Stimulated activated CD4-positive, alpha-beta T cell treated with anti-CD3 and anti-CD28 coated beads, Interleukin-4, amount 100 ng/mL, for 4 hours (primary cell): Measurements from ENCODE around the gene KRTAP10-7.
"Not testable (repeated sequence)": the region's sequence is repeated elsewhere in the genome, so short reads cannot be mapped to it uniquely, and the experiment has no call there.

Experiments used
- DNase-seq, 2 experiments: peaks; one replicate each; pipeline ENCODE4 v3.0.0-alpha.2; 2020

Gene KRTAP10-7

DNA sequence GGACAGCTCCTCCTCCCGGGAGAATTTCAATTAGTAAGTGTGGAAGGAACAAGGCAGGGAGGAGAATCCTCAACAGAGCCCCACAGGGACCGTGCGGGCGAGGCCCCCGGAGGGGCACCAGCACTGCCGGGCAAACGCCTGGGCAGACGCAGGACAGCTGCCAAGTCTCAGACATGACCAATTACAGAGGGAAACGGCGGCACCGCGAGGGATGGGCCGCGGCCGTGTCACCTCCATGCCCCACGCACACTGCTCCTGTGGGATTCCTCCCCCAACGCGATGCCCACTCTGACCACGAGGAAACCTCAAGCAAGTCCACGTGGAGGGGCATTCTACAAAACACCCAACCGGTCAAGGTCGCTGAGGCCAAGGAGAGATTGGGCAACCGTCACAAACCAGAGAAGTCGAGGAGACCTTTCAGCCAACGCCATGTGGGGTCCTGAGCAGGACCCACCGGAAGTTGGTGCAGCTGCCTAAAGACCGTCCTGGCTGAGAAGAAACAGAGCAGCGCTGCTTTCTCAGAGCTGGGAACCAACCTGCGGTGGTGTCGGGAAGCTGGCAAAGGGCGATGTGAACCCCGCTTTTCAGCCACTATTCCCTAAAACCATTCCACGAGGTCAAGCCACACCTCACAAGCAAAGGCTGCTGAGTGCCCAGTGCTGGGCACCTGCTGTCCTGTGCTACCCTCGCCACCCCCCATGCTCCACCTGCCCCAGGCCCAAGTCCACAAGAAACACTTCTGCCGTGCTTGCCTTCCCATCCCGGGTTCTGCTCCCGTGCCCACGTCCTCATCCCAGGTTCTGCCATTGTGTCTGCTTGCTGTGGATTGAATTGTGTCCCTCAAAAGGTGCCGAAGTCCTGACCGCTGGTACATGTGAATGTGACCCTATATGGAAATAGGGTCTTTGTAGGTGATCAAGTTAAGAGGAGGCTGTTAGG is 28.3 kb upstream of the KRTAP10-7 start:
- no peak for DNase-seq

DNA sequence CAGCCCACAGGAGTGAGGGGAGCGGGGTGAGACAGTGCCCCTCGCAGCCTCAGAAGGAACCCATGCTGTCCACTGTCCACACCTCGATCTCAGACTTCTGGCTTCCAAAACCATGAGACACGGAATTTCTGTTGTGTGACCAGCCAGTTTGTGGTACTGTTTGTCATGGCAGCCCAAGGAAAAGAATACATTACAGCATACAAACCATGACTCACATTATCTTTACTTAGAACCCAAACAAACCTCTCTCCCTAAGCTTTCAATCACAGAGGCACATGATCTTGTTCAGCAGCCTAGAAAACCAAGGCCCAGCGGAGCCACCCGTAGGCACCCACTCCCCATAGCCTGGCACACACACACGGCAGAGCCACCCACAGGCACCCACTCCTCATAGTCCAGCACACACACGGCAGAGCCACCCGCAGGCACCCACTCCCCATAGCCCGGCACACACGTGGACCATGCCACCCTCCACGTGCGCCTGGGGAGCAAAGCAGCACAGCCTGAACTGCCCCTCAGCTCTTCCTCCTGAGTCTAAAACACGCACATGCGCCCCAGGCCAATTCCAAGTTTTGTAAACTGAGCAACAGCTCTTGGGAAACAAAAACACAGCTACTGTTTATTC is 27.3 kb upstream of the KRTAP10-7 start:
- DNase-seq, result no peak

DNA sequence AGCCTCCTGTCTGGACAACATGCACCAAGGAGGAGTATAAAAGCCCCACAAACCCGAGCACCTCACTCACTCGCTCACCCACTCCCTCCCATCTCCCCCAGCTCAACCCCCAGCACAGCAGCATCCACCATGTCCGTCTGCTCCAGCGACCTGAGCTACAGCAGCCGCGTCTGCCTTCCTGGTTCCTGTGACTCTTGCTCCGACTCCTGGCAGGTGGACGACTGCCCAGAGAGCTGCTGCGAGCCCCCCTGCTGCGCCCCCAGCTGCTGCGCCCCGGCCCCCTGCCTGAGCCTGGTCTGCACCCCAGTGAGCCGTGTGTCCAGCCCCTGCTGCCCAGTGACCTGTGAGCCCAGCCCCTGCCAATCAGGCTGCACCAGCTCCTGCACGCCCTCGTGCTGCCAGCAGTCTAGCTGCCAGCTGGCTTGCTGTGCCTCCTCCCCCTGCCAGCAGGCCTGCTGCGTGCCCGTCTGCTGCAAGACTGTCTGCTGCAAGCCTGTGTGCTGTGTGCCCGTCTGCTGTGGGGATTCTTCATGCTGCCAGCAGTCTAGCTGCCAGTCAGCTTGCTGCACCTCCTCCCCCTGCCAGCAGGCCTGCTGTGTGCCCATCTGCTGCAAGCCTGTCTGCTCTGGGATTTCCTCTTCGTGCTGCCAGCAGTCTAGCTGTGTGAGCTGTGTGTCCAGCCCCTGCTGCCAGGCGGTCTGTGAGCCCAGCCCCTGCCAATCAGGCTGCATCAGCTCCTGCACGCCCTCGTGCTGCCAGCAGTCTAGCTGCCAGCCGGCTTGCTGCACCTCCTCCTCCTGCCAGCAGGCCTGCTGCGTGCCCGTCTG is 26.6 kb upstream of the KRTAP10-7 start, which contains the start of gene KRTAP10-4:
Gene KRTAP10-4 (plus strand): TSS at position 100 of the 827 bp plus-strand sequence. CDS start 30 bp downstream, at position 130.
- DNase-seq, result not testable (repeated sequence)

- no peak for DNase-seq
Measured at GRCh38 chr21:44574457-44575306, 25.7 kb upstream of the KRTAP10-7 start.

GRCh38 chr21:44575307-44576024 is 24.9 kb upstream of the KRTAP10-7 start:
- no peak for DNase-seq

- no peak for DNase-seq
Measured at GRCh38 chr21:44576025-44576420, 24.4 kb upstream of the KRTAP10-7 start.

DNA sequence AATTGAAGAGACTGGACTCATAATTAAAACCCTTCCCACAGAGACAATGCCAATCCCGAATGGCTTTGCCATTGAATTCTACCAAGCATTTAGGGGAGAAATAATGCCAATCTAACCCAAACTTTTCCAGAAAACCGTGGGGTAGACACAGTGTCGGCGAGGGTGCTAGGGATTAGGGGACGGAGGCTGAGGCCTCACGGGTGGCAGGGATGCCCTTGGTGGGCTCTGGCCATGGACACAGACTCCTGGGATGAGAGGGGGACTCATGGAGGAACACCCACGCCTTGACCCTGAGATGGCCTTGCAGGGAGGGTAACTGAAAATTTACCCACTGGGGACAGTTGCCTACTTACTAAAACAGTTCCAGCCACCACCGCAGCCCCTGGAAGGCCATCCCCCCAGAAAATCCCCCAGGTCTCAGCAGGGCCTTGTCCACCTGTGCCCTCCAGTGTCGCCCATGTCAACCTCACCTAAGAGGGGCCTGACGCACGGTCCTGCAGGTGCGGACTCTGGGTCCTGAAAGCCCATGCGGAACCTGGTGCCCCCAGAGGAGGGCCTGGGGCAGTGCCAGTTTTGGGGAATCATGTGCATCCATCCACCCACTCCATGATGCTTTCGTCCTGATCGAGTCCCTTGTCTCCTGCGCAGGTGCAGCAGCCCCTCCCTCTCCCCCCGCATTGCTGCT is 21.9 kb upstream of the KRTAP10-7 start:
- DNase-seq, result no peak

- DNase-seq, result no peak
Measured at GRCh38 chr21:44579056-44579832, 21.2 kb upstream of the KRTAP10-7 start.

DNA sequence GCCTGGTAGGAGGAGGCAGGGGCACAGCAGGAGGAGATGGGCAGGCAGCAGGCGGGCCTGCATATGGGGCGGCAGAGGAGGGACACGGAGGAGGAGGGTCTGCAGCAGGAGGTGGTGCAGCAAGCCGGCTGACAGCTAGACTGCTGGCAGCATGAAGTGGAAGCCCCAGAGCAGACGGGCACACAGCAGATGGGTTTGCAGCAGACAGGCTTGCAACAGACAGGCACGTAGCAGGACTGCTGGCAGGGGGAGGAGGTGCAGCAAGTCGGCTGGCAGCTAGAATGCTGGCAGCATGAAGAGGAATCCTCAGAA is 20.6 kb upstream of the KRTAP10-7 start:
- no peak for DNase-seq

- DNase-seq, result not testable (repeated sequence)
Measured at GRCh38 chr21:44580231-44580821, 20.1 kb upstream of the KRTAP10-7 start, which contains the start of gene KRTAP10-5. TSS of gene KRTAP10-5 (minus strand) at chr21:44580604. CDS start at chr21:44580578, 26 bp downstream.

DNA sequence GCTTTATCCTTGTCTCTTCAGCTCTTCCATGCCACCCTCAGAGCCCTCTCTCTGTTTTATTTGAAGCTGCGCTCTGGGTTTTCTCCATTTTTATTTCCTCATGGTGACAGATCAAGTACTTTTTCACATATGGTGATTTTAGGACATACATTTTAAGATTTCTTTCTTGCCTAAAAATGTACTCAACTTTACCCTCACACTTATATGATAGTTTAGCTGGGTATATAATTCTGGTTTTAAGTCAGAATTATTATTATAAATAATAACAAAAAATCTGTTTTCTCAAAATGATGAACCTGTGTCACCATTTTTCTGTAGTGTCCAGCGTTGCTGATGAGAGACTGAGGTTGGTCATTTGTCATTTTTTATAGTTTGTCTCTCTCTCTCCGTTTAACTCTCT is 19.2 kb upstream of the KRTAP10-7 start:
- DNase-seq, result no peak

DNA sequence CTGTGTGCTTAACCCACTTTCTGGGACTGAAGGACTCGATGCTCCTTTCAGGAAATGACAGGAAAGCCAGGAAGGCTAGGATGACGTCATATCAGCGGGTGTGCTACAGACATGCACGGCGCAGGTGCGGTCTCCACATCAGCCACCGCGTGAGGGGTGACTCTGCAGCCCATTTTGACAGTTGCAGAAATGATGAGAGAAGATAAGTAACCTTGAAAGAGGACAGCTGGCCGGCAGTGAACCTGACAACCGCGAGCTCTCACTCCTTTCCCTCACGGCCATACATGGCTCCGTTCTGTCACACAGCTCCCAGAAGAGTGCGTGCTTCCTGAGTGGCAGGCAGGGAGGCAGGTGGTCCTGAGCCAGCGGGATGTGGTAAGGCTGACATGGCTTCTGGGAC is 18.3 kb upstream of the KRTAP10-7 start:
- DNase-seq, result no peak

GRCh38 chr21:44583089-44583799 is 17.2 kb upstream of the KRTAP10-7 start:
- no peak for DNase-seq

DNA sequence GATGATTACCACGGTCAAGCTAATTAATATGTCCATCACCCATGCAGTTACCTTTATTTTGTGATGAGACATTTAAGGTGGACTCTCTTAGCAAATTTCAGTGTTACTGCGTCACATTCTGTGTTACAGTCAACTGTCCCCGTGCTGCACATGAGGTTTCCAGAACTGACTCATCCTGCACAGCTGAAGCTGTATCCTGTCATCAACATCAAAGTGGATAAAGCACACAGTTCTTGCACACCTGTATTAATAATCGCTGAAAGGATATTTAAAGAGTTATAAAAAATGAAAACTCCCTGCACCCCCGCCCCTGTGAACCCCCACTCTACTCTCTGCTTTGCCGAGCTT is 16.6 kb upstream of the KRTAP10-7 start:
- peak in 1 of 2 experiments; percentile 50 for DNase-seq

GRCh38 chr21:44585892-44586291 is 14.5 kb upstream of the KRTAP10-7 start:
- DNase-seq, result no peak

GRCh38 chr21:44589094-44589493 is 11.3 kb upstream of the KRTAP10-7 start:
- DNase-seq, result no peak

DNA sequence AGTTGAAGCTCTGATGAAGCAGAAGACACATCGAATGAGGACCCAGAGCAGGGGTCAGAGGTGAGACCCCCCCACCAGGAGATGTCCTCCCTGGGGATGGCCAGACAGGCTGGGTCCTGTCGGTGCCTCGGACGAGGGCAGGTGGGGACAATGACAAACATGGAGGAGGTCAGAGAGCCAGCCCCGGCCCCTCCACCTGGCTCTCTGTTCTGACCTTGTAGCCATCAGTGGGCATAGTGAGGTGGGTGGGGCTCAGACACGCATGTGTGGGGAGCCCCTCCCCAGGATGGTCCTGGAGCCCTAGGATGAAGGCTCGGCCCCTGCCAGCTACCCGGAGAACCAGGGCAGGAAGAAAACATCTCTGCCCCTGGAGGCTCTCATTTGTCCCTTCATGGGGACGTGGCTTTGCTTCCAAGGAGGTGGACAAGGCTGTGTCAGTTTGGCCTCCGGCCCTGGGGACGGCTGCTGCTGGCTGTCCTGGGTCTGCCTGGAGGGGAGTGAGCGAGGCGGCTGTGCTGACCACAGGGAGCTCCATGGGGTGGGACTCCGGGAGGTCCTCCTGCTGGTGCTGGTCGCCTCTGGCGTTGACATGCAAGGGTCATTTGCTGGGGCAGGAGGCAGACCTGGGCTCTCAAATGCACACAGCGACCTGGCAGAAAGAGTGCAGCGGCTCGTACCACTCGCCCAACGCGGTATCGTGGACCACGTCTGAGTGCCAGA is 10.7 kb upstream of the KRTAP10-7 start:
- no peak for DNase-seq

DNA sequence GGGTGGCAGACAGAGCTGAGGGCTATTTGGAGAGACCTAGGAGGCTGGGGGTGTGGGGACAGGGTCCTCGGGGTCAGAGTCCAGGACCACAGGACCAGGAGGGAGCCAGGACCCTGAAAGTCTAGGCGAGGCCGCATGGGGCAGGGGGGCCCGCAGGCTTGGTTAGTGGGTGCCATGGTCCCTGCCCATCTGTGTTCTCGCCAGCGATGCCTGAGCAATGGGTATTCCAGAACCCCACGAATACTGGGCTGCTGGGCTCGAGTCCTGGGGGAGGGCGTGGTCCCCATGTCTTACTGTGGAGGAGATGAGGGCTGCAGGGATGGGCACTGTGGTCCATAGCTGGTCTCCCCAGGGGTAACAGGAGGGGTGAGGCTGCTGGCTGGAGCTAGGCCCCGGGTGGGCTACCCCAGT is 10.1 kb upstream of the KRTAP10-7 start:
- no peak for DNase-seq
